ENCODE data around the gene BARHL1.

GRCh38 chr9:132562306-132562573 is 20.2 kb upstream of the BARHL1 start:
- no peak for TF ChIP-seq POLR2A (IDR thresholded peaks at IDR 0.05)
- TF ChIP-seq, protein P1, sequence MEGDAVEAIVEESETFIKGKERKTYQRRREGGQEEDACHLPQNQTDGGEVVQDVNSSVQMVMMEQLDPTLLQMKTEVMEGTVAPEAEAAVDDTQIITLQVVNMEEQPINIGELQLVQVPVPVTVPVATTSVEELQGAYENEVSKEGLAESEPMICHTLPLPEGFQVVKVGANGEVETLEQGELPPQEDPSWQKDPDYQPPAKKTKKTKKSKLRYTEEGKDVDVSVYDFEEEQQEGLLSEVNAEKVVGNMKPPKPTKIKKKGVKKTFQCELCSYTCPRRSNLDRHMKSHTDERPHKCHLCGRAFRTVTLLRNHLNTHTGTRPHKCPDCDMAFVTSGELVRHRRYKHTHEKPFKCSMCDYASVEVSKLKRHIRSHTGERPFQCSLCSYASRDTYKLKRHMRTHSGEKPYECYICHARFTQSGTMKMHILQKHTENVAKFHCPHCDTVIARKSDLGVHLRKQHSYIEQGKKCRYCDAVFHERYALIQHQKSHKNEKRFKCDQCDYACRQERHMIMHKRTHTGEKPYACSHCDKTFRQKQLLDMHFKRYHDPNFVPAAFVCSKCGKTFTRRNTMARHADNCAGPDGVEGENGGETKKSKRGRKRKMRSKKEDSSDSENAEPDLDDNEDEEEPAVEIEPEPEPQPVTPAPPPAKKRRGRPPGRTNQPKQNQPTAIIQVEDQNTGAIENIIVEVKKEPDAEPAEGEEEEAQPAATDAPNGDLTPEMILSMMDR (IDR thresholded peaks at IDR 0.05): no peak

Measured in Peyer's patch (tissue), 4 donors.